ENCODE results near the gene SSBP3. TPM values are rescaled to one million over a fixed set of nuclear protein-coding genes. Genes with fewer than 3 reads are reported as not detected.

Gene SSBP3
- total and polyA plus RNA-seq, 9 of the 15 experiments (the other 6 are each of a cell fraction or from before 2014, with no cell fraction given) = 8.7 to 108 (median 33.8) TPM

DNA sequence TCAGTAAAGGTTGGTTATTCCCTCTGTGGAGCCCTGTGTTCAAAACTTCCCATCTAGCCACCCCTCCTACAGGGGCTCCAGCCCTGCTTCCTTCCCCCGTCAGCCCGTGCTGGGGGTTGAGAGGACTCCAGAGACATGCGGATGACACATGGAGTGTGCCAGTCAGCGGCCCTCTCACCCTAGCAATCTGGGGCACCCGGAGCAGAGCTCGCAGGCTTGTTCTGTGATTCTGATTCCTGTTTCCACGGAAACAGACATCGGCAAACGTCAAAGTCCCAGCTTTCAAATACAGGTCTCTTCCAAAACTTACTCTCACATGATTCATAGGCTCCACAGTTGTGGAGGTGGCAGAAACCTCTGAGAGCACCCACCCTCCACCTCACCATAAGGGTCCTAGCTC is 9.8 kb upstream of the SSBP3 start:
- TF ChIP-seq TEAD1 (CRISPR knock-in tag; IDR thresholded peaks at IDR 0.05) = no peak
- in situ Hi-C loops (cut with MboI) = no loop called here
- Histone ChIP-seq H3K79me2 (ENCODE audit: control insufficient read depth, insufficient read depth, low read length) (no peaks in the 10 kb centered on the region), H3K9me3 (replicated peaks; ENCODE audit: control insufficient read depth, insufficient read depth, low read depth, low read length) (no peaks in the 10 kb centered on the region), H3K4me3 (no peak overlapping the region), H4K20me1 (replicated peaks; ENCODE audit: control insufficient read depth, insufficient read depth, low read length) (no peaks in the 10 kb centered on the region), H2AFZ (ENCODE audit: low read depth, low read length) (no peak overlapping the region), H3K9ac (ENCODE audit: insufficient read depth in 1 of 2, low read depth in 2 of 2, low read length in 2 of 2) (no peak overlapping the region; a peak in 1 of 4 replicates), H3K36me3 (ENCODE audit: control insufficient read depth, insufficient read depth, low read length) (no peaks in the 10 kb centered on the region), H3K4me1 (replicated peaks in 1 of 2; ENCODE audit: control insufficient read depth in 2 of 2, insufficient read depth in 2 of 2, low read length in 2 of 2) (peaks cover 12 to 22% of the 10 kb centered on the region in 2 experiments), H3K27me3 (ENCODE audit: control insufficient read depth in 2 of 2, insufficient read depth in 2 of 2, low read length in 2 of 2) (no peaks in the 10 kb centered on the region), H3K4me2 (ENCODE audit: insufficient read depth, low read length) (no peak overlapping the region), H3K27ac (ENCODE audit: extremely low read depth, low read depth, low read length) (no peak overlapping the region), H3K9me1 (ENCODE audit: control insufficient read depth, insufficient read depth, low read length) (no peaks in the 10 kb centered on the region)
- DNase-seq (ENCODE audit: extremely low read depth in 1 of 4, low spot score in 3 of 4) (no peak), ATAC-seq (no peak), FAIRE-seq (no peak)
- ChIA-PET CTCF (ENCODE audit: low intra/inter-chr PET ratio) (no interaction called here), POLR2A (interaction anchor here (0.6 to 1.6 kb wide), 3 partner anchors 8 to 13 kb away, joined by 3 to 5 read pairs (median 3); no protein-coding TSS in a partner anchor)
- intact Hi-C loops (cut with micrococcal nuclease) = no loop called here
- BruUV-seq (replicated peaks) = no TSS peak
- WGBS (ENCODE audit: insufficient coverage, low coverage, missing lambda C conversion rate) = 58% methylated on average over 7 of the region's 9 CpGs

DNA sequence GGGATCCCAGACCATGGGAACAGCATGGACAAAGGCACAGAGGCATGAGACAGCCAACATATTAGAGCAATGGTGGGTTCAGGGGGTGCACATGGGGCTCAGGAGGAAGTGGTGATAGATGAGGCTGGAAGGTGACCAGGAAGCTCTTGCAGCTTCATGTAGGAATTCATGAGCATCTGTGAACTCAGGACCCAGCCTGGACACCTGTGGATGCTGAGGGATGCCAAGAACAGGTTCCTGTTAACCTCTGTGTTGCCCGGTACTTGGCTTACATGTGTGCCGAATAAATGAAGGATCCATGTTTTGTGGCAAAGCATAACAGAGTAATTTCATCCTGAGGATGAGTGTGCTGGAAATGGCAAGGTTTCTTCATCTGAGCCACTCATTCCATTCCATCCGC is 9.3 kb upstream of the SSBP3 start:
- Histone ChIP-seq H4K20me1 (replicated peaks; ENCODE audit: control insufficient read depth, insufficient read depth, low read length) (no peaks in the 10 kb centered on the region), H3K4me1 (replicated peaks in 1 of 2; ENCODE audit: control insufficient read depth in 2 of 2, insufficient read depth in 2 of 2, low read length in 2 of 2) (peaks cover 12 to 23% of the 10 kb centered on the region in 2 experiments), H3K9me1 (ENCODE audit: control insufficient read depth, insufficient read depth, low read length) (no peaks in the 10 kb centered on the region), H3K79me2 (ENCODE audit: control insufficient read depth, insufficient read depth, low read length) (no peaks in the 10 kb centered on the region), H3K9ac (ENCODE audit: insufficient read depth in 1 of 2, low read depth in 2 of 2, low read length in 2 of 2) (no peak overlapping the region), H3K4me2 (ENCODE audit: insufficient read depth, low read length) (no peak overlapping the region), H3K9me3 (replicated peaks; ENCODE audit: control insufficient read depth, insufficient read depth, low read depth, low read length) (no peaks in the 10 kb centered on the region), H3K27me3 (ENCODE audit: control insufficient read depth in 2 of 2, insufficient read depth in 2 of 2, low read length in 2 of 2) (no peaks in the 10 kb centered on the region), H3K36me3 (ENCODE audit: control insufficient read depth, insufficient read depth, low read length) (no peaks in the 10 kb centered on the region), H3K4me3 (no peak overlapping the region), H3K27ac (ENCODE audit: extremely low read depth, low read depth, low read length) (no peak overlapping the region), H2AFZ (ENCODE audit: low read depth, low read length) (no peak overlapping the region)
- CTCF ChIA-PET (ENCODE audit: low intra/inter-chr PET ratio) = no interaction called here
- BruUV-seq (replicated peaks) = no TSS peak
- ATAC-seq = no peak
- intact Hi-C loops (cut with micrococcal nuclease) (no loop called here), in situ Hi-C loops (cut with MboI) (no loop called here)
- WGBS (ENCODE audit: insufficient coverage, low coverage, missing lambda C conversion rate) = 82% methylated on average over 3 of the region's 3 CpGs
- no peak for DNase-seq (ENCODE audit: extremely low read depth in 1 of 4, low spot score in 3 of 4)
- POLR2A ChIA-PET = interaction anchor here (0.6 to 0.9 kb wide), 2 partner anchors 13 to 107 kb away, joined by 3 to 5 read pairs; no protein-coding TSS in a partner anchor
- FAIRE-seq = no peak
- TF ChIP-seq SMARCA4 (IDR thresholded peaks at IDR 0.05) (no peak), ZNF354B (CRISPR knock-in tag; IDR thresholded peaks at IDR 0.05) (no peak), ZZZ3 (IDR thresholded peaks at IDR 0.05) (no peak)
- TF ChIP-seq, protein P1, sequence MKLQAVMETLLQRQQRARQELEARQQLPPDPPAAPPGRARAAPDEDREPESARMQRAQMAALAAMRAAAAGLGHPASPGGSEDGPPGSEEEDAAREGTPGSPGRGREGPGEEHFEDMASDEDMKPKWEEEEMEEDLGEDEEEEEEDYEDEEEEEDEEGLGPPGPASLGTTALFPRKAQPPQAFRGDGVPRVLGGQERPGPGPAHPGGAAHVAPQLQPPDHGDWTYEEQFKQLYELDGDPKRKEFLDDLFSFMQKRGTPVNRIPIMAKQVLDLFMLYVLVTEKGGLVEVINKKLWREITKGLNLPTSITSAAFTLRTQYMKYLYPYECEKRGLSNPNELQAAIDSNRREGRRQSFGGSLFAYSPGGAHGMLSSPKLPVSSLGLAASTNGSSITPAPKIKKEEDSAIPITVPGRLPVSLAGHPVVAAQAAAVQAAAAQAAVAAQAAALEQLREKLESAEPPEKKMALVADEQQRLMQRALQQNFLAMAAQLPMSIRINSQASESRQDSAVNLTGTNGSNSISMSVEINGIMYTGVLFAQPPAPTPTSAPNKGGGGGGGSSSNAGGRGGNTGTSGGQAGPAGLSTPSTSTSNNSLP (IDR thresholded peaks at IDR 0.05; ENCODE audit: borderline replicate concordance, low read depth, low read length) = no peak
- TF ChIP-seq, protein P2, sequence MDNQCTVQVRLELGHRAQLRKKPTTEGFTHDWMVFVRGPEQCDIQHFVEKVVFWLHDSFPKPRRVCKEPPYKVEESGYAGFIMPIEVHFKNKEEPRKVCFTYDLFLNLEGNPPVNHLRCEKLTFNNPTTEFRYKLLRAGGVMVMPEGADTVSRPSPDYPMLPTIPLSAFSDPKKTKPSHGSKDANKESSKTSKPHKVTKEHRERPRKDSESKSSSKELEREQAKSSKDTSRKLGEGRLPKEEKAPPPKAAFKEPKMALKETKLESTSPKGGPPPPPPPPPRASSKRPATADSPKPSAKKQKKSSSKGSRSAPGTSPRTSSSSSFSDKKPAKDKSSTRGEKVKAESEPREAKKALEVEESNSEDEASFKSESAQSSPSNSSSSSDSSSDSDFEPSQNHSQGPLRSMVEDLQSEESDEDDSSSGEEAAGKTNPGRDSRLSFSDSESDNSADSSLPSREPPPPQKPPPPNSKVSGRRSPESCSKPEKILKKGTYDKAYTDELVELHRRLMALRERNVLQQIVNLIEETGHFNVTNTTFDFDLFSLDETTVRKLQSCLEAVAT (IDR thresholded peaks at IDR 0.05) = no peak
- TF ChIP-seq, protein P3, sequence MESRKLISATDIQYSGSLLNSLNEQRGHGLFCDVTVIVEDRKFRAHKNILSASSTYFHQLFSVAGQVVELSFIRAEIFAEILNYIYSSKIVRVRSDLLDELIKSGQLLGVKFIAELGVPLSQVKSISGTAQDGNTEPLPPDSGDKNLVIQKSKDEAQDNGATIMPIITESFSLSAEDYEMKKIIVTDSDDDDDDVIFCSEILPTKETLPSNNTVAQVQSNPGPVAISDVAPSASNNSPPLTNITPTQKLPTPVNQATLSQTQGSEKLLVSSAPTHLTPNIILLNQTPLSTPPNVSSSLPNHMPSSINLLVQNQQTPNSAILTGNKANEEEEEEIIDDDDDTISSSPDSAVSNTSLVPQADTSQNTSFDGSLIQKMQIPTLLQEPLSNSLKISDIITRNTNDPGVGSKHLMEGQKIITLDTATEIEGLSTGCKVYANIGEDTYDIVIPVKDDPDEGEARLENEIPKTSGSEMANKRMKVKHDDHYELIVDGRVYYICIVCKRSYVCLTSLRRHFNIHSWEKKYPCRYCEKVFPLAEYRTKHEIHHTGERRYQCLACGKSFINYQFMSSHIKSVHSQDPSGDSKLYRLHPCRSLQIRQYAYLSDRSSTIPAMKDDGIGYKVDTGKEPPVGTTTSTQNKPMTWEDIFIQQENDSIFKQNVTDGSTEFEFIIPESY (CRISPR knock-in tag; IDR thresholded peaks at IDR 0.05) = no peak
- TF ChIP-seq, protein P4, sequence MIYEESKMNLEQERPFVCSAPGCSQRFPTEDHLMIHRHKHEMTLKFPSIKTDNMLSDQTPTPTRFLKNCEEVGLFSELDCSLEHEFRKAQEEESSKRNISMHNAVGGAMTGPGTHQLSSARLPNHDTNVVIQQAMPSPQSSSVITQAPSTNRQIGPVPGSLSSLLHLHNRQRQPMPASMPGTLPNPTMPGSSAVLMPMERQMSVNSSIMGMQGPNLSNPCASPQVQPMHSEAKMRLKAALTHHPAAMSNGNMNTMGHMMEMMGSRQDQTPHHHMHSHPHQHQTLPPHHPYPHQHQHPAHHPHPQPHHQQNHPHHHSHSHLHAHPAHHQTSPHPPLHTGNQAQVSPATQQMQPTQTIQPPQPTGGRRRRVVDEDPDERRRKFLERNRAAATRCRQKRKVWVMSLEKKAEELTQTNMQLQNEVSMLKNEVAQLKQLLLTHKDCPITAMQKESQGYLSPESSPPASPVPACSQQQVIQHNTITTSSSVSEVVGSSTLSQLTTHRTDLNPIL (CRISPR knock-in tag; IDR thresholded peaks at IDR 0.05) = no peak
